GM23248 (cell line): Measurements from ENCODE around the gene CCDC102A.

ENCODE experiments used
- EZH2 ChIP-seq: fragments of 200-600 bp; sonication (generic); IDR thresholded peaks from 2 replicates; pipeline ENCODE4 v1.6.1; 2018; ENCODE audit warnings: antibody characterized with exemption, mild to moderate bottlenecking; ENCODE audit not compliant: insufficient read depth, poor library complexity, severe bottlenecking
- EZH2phosphoT487 ChIP-seq: fragments of 200-600 bp; sonication (generic); IDR thresholded peaks from 2 replicates; pipeline ENCODE4 v1.6.1; 2018; ENCODE audit warnings: antibody characterized with exemption, moderate library complexity, mild to moderate bottlenecking, low read depth; ENCODE audit not compliant: insufficient read depth

- TF ChIP-seq EZH2 (no peak), EZH2phosphoT487 (no peak)
Measured at GRCh38 chr16:57469046-57469445, 67.3 kb downstream of the CCDC102A start.
